ENCODE measurements around the gene GPLD1.
"Not testable (repeated sequence)": the region's sequence is repeated elsewhere in the genome, so short reads cannot be mapped to it uniquely, and the experiment has no call there.

The GPLD1 gene

DNA sequence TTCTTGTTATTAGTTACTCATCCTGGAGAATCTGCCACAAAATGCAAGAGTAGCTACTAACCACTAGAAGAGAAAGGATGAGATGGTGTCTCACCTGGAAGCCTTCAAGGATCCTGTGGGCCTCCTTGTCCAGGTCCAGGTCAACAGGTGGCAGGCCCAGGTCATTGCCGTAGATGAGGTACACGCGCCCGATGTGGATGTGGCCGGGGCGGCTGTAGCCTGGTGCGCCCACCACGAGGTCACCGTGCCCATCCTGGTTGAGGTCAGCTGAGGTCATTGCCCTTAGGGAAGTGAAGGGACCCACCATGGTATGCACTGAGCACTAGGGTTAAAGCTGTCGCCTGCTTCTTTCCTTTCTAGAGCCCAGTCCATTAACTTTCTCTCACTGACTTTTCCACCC is 35.5 kb downstream of the GPLD1 start:
- DNase-seq (ENCODE audit: low read depth) = no peak

DNA sequence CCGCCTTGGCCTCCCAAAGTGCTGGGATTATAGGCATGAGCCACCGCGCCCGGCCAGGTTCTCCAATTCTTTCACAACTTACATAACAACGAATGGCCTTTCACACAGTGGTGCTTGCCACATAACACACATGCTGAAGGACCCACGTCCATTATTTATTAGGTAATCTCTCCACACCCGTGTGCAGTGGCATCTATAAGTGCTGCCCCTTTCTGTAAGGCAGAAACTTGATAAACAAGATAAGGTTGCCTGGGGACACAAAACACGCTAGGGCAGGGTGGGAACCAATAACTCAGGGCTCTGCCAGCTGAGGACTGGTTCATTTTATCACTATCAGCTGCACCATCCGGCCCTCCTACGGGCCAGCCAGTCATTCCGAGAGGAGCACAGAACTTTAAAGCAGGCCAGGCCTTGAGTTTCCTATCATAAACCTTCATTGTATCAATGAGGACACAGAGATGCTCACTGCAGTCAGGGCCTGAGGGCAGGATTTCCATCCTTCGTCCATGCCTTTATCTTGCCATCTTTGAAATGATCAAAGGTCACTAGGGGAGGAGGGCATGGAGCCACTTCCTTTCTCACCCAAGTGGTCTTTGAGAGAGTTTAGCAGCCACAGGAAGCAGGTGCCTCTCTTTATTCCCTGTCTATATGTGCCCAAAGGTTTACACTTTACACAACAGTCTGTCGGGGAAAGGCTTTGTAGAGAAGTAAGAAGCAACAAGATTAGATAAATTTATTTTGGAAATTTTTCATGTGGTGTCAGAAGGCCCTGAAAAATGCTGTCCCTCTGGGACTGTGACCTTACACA is 37.6 kb downstream of the GPLD1 start:
- DNase-seq (ENCODE audit: low read depth) = no peak

DNA sequence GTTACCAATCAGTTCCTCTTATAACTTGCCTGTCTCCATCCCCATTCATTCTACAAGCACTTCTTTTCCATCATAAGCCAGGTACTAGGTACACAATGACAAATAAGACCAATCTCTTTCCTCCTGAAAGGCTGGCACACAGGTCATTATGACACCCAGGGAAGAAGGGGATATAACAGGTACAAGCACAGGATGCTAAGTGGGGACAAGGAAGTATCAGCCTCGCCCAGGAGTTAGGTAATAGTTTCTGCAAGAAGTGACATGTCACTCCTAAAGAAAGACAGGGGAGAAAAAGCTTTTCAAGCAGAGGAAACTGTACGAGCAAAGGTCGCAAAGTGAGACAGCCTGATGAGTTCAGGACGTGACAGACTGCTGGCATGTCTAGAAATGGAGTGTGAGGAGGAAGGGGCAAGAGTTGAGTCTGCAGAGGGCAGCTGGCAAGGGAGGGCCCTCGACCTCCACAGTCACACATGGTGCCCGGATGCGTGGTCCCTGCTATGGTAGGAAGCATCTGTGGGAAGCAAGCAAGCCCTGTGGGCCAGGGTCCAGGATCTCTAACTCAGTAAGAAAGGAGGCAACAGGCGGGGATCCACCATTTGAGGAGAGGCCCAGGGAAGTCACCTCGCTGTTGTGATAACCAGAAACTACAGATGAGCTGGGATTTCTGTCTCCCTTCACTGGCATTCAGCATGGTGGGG is 40.4 kb downstream of the GPLD1 start:
- no peak for DNase-seq (ENCODE audit: low read depth)

DNA sequence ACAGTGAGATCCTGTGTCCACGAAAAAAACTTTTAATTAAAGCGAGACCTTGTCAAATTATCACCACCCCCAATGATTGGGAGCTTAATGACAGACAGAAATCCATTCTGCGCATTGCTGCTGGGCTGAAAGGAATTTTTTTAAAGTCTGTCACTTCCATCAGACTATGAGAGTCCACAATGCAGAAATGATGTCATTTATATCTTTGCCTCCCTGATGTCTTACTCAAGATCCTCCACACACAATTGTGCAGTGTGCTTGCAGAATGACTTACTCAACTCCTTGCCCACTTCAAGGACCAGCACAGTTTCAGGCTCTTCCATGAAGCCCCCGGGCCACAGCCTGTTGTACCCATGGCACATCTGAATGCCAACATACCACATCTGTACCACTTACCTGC is 41.0 kb downstream of the GPLD1 start:
- no peak for DNase-seq (ENCODE audit: low read depth)

DNA sequence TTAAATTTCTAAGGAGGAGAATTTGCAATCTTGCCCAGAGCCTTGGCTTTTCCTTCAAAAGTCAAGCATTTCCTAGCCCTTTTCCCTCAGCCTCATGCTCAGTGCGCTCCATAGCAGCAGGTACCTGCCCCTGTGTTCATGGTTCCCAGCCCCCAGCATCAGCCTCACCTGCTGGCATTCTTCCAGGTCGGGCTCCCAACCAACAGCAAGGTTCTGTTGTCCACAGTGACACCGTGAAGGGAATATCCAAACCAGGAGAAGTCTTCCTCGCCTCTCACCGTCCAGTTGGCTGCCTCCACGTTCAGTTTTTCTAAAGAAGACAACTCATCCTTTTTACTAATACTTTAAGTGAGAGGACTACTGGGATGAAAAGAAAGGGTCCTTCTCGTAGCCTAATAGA is 42.7 kb downstream of the GPLD1 start:
- DNase-seq (ENCODE audit: low read depth) = no peak

DNA sequence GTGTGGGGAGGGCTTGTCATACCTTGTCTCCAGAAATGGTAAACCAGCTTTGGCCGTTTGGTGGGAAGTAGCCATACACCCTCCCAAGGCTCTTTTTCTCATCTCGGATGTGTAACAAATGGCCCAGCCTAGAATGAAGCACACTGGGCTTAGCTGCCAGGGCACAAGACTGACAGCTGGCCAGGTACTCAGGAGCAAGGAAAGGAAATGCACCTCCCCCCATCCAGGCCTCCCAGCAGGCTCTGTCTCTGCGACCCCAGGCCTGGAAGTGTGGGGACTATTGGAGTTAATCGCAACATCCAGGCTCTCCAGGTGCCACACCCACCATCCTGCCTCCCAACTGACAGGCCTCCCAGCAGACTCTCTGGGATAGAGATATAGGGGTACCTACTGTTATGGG is 43.7 kb downstream of the GPLD1 start:
- DNase-seq (ENCODE audit: low read depth) = no peak

DNA sequence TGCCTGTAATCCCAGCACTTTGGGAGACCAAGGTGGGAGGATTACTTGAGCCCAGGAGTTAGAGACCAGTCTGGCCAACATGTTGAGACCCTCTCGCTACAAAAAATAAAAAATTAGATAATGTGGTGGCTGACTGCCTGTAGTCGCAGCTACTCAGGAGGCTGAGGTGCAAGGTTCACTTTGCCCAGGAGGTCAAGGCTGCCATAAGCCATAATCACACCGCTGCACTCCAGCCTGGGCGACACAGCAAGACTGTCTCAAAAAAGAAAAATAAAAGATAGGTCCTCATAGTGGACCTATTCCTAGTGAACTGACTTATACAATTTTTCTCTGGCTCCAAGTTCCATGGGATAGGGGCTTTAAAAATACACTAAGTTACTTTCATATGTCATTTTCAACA is 44.8 kb downstream of the GPLD1 start:
- DNase-seq (ENCODE audit: low read depth) = no peak

DNA sequence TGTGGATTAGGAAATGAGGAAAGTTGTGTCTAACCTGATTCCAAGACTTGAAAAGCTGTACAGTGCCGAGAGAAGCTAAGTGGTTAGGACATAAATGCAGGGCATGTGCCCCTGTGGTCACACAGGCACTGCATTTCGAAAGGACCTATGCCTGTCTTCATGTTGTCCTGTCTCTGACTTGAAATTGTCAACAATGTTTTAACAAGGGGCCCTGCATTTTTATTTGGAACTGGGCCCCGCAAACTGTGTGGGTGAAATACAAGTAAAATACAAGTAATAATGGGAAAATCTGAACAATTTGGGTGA is 47.8 kb downstream of the GPLD1 start:
- no peak for DNase-seq (ENCODE audit: low read depth)

DNA sequence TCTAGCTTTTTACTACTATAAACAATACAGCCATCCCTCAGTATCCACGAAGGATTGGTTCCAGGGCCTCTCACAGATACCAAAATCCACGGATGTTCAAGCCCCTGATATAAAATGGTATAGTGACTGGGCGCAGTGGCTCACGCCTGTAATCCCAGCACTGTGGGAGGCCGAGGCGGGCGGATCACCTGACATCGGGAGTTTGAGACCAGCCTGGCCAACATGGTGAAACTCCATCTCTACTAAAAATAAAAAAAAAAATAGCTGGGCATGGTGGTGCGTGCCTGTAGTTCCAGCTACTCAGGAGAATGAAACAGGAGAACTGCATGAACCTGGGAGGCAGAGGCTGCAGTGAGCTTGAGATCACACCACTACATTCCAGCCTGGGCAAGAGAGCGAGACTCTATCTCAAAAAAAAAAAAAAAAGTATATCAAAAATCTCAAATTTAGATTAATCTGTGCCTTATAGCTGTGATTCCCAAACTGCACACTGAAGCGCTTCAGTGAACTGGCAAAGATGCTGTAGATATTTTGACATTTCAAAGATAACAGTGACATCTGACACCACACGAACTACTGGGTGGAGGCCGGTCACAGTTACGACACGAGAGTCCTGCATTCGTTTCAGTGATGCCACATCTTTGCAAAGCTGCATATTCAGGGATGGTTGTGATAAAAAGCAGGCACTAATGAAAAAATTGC is 48.3 kb downstream of the GPLD1 start:
- no peak for DNase-seq (ENCODE audit: low read depth)

DNA sequence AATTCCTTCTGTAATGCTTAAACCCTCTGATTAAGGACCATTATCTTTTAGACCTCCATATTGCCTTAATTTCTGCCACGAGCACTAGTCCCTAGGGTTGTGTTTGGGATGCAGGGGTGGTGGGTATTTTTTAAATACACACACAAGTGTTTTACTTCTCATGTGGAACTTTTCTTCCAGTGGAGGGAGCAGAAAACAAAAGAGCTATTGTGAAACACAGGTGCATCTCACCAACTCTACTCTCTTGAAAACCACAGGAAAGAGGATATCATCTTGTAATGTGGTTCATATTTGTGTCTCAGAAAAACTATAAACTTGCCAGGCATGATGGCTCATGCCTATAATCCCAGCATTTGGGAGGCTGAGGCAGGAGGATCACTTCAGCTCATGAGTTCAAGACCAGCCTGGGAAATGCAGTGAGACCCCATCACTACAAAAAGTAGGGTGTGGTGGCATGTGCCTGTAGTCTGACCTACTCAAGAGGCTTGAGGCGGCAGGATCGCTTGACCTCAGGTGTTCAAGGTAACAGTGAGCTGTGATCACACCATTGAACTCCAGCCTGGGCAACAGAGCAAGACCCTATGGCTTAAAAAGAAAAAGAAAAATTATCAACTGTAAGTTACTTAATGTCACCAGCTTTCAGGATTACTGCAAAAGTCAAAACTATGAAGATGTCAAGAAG is 49.4 kb downstream of the GPLD1 start:
- DNase-seq (ENCODE audit: low read depth) = no peak

DNA sequence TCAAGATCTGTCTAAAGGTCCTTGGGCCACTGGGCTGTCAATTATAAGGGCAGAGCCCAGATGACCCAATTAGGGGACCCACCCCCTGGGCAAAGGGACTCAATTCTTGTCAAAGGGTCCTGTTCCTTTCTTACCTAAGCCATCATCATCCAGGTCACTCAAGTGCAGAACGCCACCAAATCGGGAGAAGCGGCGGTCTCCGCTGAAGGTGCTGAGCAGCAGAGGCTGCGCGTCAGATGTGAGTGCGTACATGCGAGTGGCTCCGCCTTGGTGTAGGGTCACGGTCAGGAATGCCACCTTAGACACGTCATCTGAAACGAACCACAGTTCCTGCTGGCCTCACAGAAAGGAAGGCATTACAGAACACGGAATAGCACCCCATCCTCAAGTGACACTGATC is 52.4 kb downstream of the GPLD1 start:
- no peak for DNase-seq (ENCODE audit: low read depth)

DNA sequence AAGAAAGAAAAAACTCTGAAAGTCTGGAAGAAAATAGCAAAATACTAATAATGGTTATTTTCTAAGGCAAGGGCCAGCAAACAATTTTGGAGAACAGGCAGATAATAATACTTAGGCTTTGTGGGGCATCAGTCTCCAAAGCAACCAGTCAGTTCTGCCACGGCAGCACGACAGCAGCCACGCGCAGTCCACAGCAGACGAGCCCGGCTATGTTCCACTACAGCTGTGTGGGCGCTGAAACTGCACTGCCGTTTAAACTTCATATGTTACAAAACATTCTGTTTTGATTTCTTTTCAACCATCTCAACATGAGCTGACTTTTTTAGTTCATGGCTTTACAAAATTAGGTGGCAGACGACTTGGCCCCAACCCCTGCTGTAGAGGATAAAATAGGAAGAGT is 56.8 kb downstream of the GPLD1 start:
- no peak for DNase-seq (ENCODE audit: low read depth)

DNA sequence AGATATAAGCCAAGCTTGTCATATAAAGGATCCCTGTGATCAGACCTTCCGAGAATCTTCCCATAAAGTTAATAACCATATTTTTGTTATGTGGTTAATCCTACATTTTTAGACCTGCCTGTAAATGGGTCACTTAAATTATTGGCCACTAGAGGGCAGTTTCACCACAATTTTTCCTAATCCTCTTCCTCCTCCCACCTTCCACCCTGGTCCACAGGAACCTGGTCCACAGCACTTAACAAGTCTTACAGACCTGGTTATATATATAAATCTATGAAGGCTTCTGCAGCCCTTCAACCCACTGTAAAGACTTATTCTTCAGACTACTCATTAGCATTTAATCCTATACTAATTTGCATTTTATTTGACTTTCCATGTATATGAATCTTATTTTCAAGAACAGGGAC is 58.3 kb downstream of the GPLD1 start:
- no peak for DNase-seq (ENCODE audit: low read depth)

DNA sequence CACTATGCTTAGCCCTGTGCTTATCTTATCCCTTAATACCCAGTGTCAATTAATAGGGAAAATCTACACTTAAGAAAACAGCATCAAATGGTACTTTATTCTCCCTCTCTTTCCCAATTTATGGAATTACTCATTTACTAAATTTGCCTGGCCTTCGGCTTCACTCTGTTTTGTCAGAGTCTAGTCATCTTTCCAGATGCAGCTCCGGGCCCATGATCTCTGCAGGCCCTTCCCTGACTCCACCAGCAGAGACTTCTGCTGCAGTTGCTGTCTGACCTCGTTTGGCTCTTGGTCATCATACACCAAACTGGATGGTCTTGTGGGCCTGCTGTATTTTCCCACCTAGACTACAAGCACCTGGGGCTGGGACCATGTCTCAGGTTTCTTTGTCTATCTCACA is 59.3 kb downstream of the GPLD1 start:
- no peak for DNase-seq (ENCODE audit: low read depth)

DNA sequence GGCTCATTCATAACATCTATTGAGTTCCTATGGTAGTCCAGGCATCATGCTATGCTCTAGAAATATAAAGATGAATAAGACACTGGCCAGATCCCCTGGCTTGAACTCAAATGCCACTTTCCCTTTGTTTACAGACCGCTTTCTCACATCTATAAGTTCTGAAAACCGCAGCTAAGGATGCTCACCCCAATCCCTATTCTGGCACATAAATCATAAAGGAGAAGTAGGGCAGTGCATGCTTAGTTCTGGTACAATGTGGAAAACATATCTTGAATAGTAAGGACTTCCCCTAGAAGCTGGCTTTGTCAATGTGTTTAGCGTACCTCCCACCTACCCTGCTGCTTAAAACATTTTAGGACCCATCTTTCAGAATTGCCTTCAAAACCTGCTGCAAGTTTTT is 60.2 kb downstream of the GPLD1 start:
- DNase-seq (ENCODE audit: low read depth) = no peak

DNA sequence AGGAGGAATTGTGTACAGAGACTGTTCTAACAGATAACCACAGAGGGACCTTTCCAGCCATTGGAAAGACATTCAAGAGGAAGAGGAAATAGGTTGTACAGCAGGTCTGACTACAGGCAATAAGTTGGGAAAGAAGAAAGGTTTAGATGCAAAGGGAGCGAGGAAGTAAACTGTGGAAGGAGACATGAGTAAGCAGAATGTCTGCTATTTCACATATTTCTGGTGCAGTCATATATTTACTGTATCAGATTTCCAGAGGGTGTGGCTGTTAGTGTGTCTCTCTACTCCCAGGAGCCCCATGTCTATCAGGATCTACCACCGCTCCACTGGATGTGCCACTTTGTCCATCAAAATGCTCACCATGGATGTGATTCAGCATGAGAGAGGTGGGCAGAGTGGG is 60.8 kb downstream of the GPLD1 start:
- no peak for DNase-seq (ENCODE audit: low read depth)

DNA sequence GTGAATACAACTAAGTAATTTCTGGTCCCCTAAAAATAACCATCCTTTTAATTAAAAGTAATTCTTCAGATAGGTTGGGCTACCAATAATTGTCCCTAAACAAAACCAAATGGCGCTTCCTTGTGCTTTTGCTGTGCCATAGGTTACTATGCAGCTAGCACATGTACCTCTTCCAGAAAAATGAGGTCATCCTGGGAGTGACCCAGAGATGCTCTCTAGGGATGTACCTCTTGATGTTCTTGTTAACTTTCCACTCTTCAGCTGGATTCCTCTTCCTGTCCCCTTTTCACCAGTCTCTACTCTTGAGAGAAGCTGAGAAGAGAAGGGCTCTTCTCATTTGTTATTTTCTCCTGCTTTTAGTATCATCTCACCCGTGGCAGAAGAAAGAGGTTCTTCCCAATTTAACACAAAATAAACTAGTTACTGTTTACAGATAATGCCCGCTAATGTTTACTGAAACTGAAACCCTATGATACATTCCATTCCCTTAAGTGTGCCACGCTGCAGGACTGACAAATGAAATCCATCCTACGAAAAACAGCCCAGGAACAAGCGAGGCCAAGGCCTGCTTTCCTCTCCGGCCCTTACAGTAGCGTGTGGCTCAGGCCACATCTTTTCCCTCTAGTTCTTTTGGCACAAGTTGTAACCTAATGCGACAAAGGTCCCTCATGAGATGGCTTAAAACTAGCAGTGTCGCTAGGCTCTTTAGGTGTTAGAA is 62.5 kb downstream of the GPLD1 start:
- no peak for DNase-seq (ENCODE audit: low read depth)

DNA sequence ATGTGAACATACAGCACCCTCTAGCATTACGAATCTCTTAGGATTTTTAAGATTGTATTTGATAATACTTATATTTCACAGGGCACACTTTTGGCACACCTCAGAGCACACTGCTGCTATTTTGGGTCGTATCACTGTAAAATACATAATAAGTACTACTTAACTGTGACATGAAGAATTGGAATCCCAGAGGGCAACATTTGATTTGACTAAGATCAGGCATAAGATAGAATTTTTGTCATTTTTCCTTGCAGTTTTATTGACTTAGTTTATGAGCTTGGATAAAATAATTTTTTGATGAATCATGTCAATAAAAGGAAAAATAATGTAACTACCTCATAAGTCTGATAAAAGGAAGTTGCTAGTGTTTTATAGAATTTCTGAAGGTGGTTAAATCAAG is 64.3 kb downstream of the GPLD1 start:
- no peak for DNase-seq (ENCODE audit: low read depth)

DNA sequence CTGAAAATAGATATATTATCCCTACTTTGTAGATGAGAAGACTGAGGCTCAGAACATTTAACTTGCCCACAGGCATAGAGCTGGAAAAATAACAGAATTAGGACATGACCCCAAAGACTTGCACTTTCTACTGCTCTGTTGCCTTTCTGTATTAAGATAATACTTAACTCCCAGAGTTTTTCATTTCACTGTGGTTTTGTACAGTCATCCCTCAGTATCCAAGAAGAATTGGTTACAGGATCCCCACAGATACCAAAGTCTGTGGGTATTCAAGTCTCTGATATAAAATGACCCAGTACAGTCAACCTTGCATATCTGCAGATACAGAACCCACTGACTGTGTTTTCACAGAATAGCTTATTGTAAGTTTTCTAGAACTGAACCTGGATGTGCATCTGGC is 69.9 kb downstream of the GPLD1 start:
- DNase-seq (ENCODE audit: low read depth) = no peak

DNA sequence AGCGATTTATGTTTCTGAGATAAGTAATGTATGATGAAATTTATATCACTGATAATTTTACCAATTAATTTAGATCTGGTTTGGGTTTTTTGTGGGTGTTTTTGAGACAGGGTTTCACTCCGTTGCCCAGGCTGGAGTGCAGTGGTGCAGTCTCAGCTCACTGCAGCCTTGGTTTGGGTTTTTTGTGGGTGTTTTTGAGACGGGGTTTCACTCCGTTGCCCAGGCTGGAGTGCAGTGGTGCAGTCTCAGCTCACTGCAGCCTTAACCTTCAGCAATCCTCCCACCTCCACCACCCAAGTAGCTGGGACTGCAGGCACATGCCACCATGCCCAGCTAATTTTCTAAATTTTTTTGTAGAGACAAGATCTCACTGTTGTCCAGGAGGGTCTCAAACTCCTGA is 73.6 kb downstream of the GPLD1 start:
- no peak for DNase-seq (ENCODE audit: low read depth)

DNA sequence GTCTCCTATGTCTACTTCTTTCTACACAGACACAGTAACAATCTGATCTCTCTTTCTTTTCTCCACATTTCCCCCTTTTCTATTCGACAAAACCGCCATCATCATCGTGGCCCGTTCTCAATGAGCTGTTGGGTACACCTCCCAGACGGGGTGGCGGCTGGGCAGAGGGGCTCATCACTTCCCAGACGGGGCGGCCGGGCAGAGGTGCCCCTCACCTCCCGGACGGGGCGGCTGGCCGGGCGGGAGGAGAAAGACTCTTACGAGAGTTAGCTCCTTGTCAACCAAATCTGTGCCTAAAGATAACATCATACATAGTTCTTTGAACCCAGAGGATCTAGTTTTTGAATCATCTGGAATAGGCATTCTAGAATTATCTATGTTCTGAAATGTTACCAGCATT is 74.8 kb downstream of the GPLD1 start:
- not testable (repeated sequence) for DNase-seq (ENCODE audit: low read depth)

DNA sequence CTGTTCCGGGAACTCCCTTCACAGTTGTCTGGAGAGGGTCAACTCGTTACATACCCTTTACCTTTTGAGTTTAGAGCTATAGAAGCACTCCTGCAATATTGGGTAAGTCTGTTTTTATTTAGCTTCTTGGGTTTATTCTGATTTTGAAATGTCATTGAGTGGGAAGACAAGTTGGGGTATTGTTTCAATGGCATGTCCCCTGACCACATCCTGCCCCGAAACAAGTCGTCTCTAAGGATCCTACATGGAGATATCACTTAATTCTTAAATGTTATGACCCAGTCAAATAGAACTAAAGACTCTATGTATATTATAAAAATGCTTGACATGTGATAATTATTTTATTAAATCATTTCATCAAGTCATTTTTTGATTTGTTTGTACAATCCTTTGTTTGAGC is 77.1 kb downstream of the GPLD1 start:
- DNase-seq (ENCODE audit: low read depth) = no peak
